Measurements from ENCODE around the gene CBLN4.

The CBLN4 gene

DNA sequence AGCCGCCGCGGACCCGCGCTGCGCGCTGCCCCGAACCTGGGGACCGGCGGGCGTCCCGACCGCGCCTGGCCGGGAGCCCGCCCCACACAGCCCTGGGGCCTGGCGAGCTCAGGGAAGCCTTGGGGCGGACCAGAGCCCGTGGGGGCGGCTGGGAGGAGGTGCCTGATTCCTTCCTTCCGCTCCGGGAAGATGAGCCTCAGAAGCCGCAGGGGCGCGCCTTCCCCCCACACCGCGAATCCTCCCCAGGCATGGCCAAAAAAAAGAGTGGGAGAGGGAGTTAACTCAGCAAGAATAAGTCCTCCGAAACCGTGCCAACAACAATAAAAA, at the start of gene CBLN4:
CBLN4 (minus strand) TSS at position 131 of the 327 bp plus-strand sequence. CDS start 1,348 bp downstream, outside the sequence.
- DNase-seq, result no peak

DNA sequence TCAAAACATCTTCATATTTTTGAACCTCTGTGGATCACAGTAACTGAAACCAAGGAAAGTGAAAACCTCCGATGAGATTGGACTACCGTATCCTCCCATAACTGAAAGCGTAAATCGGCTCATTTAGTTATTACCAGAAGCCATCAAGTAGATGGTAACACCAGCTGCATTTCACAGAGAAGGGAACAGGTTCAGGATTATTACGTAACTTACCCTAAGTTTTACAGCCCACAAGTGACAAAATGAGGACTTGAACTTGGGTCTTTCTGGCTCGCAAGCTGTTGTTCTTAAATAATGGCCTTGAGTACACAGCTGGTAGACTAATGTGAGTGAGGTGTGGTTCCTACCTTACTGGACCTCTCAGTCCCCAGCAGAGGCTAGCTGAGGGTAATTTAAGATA, 37.9 kb upstream of the CBLN4 start:
- no peak for DNase-seq

GRCh38 chr20:56032251-56032650, 26.9 kb upstream of the CBLN4 start:
- no peak for DNase-seq

DNA sequence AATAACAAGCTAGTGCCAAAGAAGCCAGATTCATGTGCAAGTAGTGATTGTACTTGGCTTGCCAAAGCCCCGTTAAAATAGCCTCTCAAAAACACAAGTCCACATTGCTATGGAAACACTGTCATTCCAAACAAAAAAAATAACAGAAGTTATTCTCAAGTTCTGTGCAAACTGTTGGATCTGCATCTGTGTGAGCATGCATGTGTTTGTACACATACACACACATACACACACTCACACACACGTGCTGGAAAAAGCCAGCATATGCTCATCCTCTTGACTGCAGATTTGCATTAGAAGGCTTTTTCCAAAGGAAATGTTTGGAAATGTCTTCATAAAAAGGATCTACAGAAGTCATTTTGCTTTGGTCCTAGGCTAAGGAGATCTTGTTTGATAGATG, 13.4 kb upstream of the CBLN4 start:
- no peak for DNase-seq

GRCh38 chr20:56018194-56018593, 12.9 kb upstream of the CBLN4 start:
- no peak for DNase-seq

- DNase-seq, result no peak
These were observed 12.2 kb upstream of the CBLN4 start for GRCh38 chr20:56017560-56017959.

DNA sequence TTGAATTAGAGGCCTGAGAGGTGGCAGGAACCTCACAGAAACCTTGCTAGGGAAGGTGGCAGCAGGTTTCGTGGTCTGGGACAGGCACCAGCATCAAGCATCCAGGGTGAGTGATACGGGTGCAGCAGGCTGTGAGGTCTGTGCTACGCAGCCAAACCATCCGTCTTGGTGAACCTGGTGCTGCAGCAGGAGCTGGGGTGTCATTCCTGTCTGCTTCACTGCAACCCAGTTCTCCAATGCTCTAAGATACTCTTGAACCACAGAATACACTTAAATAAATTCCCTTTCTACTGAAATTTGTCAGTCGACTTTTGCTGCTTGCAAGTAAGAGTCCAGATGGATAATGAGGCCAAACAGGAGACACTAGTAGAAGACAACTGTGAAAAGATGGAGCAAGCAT, 9.7 kb upstream of the CBLN4 start:
- no peak for DNase-seq

GRCh38 chr20:56014151-56014550, 8.8 kb upstream of the CBLN4 start:
- no peak for DNase-seq

DNA sequence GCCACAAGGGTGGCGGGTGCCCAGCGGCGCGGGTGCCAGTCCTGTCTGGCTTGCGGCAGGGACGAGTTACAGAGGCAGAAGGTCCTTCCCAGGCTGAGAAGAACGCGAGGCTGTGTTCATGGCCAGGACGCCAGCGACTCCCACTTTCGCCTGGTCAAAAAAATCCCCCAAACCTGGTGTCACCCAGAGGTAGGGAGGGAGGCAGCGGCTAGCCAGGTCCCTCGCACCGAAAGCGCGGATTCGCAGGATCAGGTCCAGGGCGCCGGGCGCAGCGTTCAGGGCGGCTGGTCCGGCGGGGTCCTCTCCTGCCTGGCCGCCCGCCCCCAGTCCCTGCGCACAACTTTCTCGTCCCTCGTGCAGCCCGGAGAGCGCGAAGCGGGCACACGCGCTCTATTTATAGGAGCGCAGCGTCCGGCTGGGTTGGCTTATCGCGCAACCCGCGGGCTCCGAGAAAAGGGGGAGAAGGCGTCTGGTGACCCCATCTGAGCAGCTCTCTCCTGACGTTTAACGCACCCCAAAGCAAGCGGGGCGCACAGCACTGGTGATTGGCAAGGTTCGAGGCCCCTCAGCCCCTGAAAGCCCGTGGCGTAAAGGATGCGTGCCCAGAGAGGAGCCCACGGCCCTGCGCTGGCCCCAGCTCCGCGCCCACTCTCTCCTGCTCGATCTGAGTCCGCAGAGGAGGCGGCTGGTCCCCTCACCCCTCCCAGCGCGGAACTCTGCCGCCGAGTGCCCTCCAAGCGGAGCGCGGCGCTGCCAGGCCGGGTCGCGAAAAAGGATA, 519 bp downstream of the CBLN4 start:
- no peak for DNase-seq

- no peak for DNase-seq
These were observed 1.3 kb downstream of the CBLN4 start for GRCh38 chr20:56004007-56004406.

- DNase-seq, result no peak
These were observed 2.2 kb downstream of the CBLN4 start for GRCh38 chr20:56002908-56003800.

- DNase-seq, result no peak
These were observed 3.4 kb downstream of the CBLN4 start for GRCh38 chr20:56001890-56002289.

GRCh38 chr20:56001106-56001785, 4.1 kb downstream of the CBLN4 start:
- no peak for DNase-seq

DNA sequence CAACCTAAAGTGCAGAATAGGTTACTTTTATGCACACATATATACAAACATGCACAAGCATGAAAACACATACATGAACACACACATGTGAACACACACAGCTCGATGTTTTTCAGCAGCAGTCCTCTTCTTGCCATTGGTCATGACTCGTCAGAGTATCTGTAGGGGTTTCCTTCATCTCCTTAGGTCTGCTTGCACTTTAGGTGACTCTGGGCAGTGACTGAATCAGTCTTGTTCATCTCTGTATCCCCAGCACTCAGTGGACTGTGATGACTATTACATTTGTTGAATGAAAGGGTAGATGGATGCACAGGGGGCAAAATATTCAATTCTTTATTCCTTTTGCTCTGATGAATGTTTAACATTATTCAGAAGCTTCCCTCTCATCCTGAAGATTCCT, 26.8 kb downstream of the CBLN4 start:
- DNase-seq, result no peak

- no peak for DNase-seq
These were observed 27.4 kb downstream of the CBLN4 start for GRCh38 chr20:55977690-55978459.

DNA sequence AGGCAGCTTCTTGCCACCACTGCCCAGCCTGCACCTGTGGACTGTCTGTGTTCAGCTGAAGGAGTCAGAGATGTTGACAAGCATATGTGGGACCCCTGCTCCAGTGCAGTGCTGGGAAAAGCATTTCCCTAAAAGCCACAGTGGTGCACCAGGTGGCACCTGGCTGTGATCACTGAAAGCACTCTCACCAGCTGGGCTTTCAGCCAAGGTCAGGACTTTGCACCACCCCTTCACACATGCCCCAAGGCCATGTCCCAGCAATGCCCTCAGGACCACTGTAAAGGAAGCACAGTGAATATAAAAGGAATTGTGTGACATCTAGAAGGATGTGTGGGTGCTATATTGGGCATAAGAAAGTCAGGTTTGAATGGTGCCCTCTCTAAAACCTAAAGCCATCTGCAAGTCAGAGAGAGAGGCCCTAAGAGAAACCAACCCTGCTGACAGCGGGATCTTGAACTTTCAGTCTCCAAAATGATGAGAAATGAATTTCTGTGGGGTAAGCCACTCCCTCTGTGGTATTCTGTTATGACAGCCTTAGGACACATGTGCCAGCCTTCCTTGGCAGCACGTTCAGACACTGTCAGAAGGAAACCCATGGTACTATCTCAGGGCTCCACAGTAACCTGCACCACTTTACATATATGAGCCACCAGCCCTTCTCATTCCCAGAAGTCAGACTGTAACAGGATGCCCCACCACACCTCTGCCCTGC, 30.7 kb downstream of the CBLN4 start:
- no peak for DNase-seq

- DNase-seq, result no peak
These were observed 40.5 kb downstream of the CBLN4 start for GRCh38 chr20:55964790-55965189.

DNA sequence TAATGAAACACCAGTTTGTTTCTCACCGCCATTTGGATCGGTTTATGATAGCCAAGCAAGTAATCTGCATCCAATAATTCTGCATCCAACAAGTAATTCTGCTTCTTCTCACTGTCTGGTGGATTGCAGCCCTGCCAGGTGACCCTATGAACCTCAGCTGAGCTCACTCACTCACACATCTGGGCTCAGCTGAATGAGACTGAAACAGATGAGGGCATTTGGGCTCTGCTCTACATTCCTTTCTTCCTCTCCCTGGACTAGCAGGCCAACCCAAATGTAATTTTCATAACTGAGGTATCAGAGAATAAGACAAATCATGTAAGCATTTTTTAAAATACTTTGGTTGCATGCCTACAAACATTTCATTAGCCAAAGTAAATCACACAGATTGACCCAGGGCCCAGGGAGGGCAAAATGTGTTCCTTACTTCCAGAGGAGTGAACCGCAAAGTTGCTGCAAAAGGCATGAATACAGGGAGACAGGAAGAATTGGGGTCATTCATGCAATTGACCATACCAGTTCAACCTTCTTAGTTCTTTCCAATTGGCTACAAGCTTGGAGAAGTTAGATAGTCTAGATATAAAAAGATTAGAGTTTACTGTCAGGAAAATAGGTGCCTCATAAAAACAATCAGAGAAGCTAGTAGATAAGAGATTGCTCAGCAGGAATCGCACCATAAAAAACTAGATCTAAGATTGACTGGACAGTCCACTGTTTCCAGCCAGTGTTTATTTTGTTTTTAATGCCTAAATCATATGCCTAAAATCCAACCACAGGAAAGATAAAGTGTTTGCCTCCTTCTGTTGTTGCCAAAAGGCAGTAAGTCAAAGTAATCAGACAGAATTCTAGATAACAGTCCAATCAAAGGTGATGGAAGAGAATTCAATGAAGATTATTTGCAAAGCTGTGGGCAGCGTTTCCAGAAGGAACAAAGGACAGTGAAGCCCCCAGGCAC, 43.7 kb downstream of the CBLN4 start:
- no peak for DNase-seq

GRCh38 chr20:55953201-55953600, 52.1 kb downstream of the CBLN4 start:
- no peak for DNase-seq

DNA sequence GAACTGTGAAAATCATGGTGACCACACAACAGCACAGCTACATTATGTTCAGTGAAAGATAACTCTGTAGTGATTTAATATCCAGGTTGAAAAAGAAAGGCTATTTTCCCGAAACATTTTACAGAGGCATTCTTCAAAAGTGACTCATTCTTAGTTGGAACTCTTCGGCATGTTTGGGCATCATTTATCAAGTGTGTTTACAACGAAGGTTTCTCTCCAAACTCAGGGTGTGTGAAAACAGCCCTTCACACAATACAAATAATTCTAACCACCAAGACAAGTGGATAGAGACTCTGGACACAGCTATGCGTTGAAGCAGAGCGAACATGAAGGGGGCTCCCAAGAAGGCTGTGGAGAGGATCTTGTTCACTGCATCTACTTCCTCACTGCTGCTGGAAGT, 57.6 kb downstream of the CBLN4 start:
- DNase-seq, result no peak
